Esophagus (tissue), 2 donors: ENCODE results near the gene DMD. TPM values are rescaled to one million over a fixed set of nuclear protein-coding genes. Genes with fewer than 3 reads are reported as not detected.

Experiments
- H3K27ac ChIP-seq, 2 donors: one replicate each; pipeline ENCODE4 v1.5.1; 2013; ENCODE audit warnings: low read depth in 2 of 2, mild to moderate bottlenecking in 2 of 2, inconsistent platforms in 1 of 2, low read length in 1 of 2, moderate library complexity in 1 of 2
- H3K27me3 ChIP-seq, 2 donors: one replicate each; pipeline ENCODE4 v1.6.1; 2013; ENCODE audit warnings: low read length in 2 of 2, control low read depth in 1 of 2, mild to moderate bottlenecking in 1 of 2; ENCODE audit not compliant: insufficient read depth in 2 of 2, control insufficient read depth in 1 of 2
- H3K36me3 ChIP-seq, 2 donors: one replicate each; pipeline ENCODE4 v1.6.1; 2013; ENCODE audit warnings: low read length in 1 of 2; ENCODE audit not compliant: control insufficient read depth in 2 of 2, insufficient read depth in 2 of 2
- H3K4me1 ChIP-seq, 2 donors: one replicate each; pipeline ENCODE4 v1.6.1; 2013; ENCODE audit warnings: low read length in 1 of 2; ENCODE audit not compliant: control insufficient read depth in 2 of 2, insufficient read depth in 2 of 2
- H3K4me3 ChIP-seq, 2 donors: one replicate each; pipeline ENCODE4 v1.5.1; 2013; ENCODE audit warnings: low read length in 2 of 2, mild to moderate bottlenecking in 2 of 2, low read depth in 1 of 2, moderate library complexity in 1 of 2
- H3K9me3 ChIP-seq, 2 donors: one replicate each; pipeline ENCODE4 v1.6.1; 2013; ENCODE audit warnings: mild to moderate bottlenecking in 2 of 2, low read depth in 1 of 2, low read length in 1 of 2, moderate library complexity in 1 of 2; ENCODE audit not compliant: control insufficient read depth in 2 of 2, insufficient read depth in 1 of 2
- WGBS, 2 donors: extraction: QIAGEN DNeasy Blood & Tissue Kit; methylation state at CpG; one replicate each; pipeline ENCODE4 v1.1.7; 2013; 5-methylcytosine and 5-hydroxymethylcytosine counted together
- polyA plus RNA-seq, 2 donors: library from polyadenylated mRNA; stranded (reverse); fragments of 200-250 nt; gene quantifications; one replicate each; pipeline ENCODE4 v1.2.3, GENCODE V29; 2013
- donor health status: healthy with polysubstance abuse.
- donor health status: Bipolar disorder and iron deficiency.

DMD gene
- polyA plus RNA-seq, 2 donors, result 2.4 to 3.6 TPM

GRCh38 chrX:31459361-31459760, 1752.0 kb downstream of the DMD start:
- Histone ChIP-seq H3K4me3 (no peak overlapping the region), H3K27ac (no peak overlapping the region), H3K36me3 (no peaks in the 10 kb centered on the region), H3K27me3 (no peaks in the 10 kb centered on the region), H3K9me3 (no peaks in the 10 kb centered on the region), H3K4me1 (no peaks in the 10 kb centered on the region)
- WGBS, 2 donors, result 53 to 71% methylated on average over 5 of the region's 5 CpGs

GRCh38 chrX:31449965-31450364, 1761.4 kb downstream of the DMD start:
- no peaks in the 10 kb centered on the region for H3K27me3 ChIP-seq
- H3K4me3 ChIP-seq, result no peak overlapping the region
- 48 to 54% methylated on average over 4 of the region's 4 CpGs for WGBS, 2 donors
- H3K36me3 ChIP-seq, result no peaks in the 10 kb centered on the region
- no peaks in the 10 kb centered on the region for H3K9me3 ChIP-seq
- no peaks in the 10 kb centered on the region for H3K4me1 ChIP-seq
- H3K27ac ChIP-seq, result no peak overlapping the region

GRCh38 chrX:31449081-31449480, 1762.3 kb downstream of the DMD start:
- Histone ChIP-seq H3K36me3 (no peaks in the 10 kb centered on the region), H3K9me3 (no peaks in the 10 kb centered on the region), H3K4me1 (no peaks in the 10 kb centered on the region), H3K4me3 (no peak overlapping the region), H3K27me3 (no peaks in the 10 kb centered on the region), H3K27ac (no peak overlapping the region)
- 85 to 87% methylated on average over 3 of the region's 3 CpGs for WGBS, 2 donors

- H3K9me3 ChIP-seq, result no peaks in the 10 kb centered on the region
- 58 to 65% methylated on average over 4 of the region's 4 CpGs for WGBS, 2 donors
- no peaks in the 10 kb centered on the region for H3K36me3 ChIP-seq
- H3K27ac ChIP-seq, result no peak overlapping the region
- H3K27me3 ChIP-seq, result no peaks in the 10 kb centered on the region
- H3K4me1 ChIP-seq, result no peaks in the 10 kb centered on the region
- no peak overlapping the region for H3K4me3 ChIP-seq
Measured at GRCh38 chrX:31445542-31445941, 1765.8 kb downstream of the DMD start.

- Histone ChIP-seq H3K9me3 (no peaks in the 10 kb centered on the region), H3K27ac (no peak overlapping the region), H3K4me1 (no peaks in the 10 kb centered on the region), H3K4me3 (no peak overlapping the region), H3K36me3 (no peaks in the 10 kb centered on the region), H3K27me3 (no peaks in the 10 kb centered on the region)
- 89 to 95% methylated on average over 8 of the region's 8 CpGs for WGBS, 2 donors
Measured at GRCh38 chrX:31443654-31444053, 1767.7 kb downstream of the DMD start.

GRCh38 chrX:31440546-31440945, 1770.8 kb downstream of the DMD start:
- Histone ChIP-seq H3K27me3 (no peaks in the 10 kb centered on the region), H3K27ac (no peak overlapping the region), H3K4me1 (no peaks in the 10 kb centered on the region), H3K4me3 (no peak overlapping the region), H3K9me3 (no peaks in the 10 kb centered on the region), H3K36me3 (no peaks in the 10 kb centered on the region)
- WGBS, 2 donors, result 91 to 97% methylated on average over 2 of the region's 2 CpGs

- H3K36me3 ChIP-seq, result no peaks in the 10 kb centered on the region
- H3K27ac ChIP-seq, result no peak overlapping the region
- no peaks in the 10 kb centered on the region for H3K9me3 ChIP-seq
- WGBS, 2 donors, result 59 to 82% methylated on average over 3 of the region's 3 CpGs
- no peak overlapping the region for H3K4me3 ChIP-seq
- H3K27me3 ChIP-seq, result no peaks in the 10 kb centered on the region
- H3K4me1 ChIP-seq, result no peaks in the 10 kb centered on the region
Measured at GRCh38 chrX:31436424-31436823, 1774.9 kb downstream of the DMD start.

GRCh38 chrX:31435592-31435991, 1775.8 kb downstream of the DMD start:
- Histone ChIP-seq H3K36me3 (no peaks in the 10 kb centered on the region), H3K4me1 (no peaks in the 10 kb centered on the region), H3K9me3 (no peaks in the 10 kb centered on the region), H3K27ac (no peak overlapping the region), H3K27me3 (no peaks in the 10 kb centered on the region), H3K4me3 (no peak overlapping the region)
- WGBS, 2 donors, result 56% methylated on average over 7 of the region's 7 CpGs

- H3K4me1 ChIP-seq, result no peaks in the 10 kb centered on the region
- H3K27me3 ChIP-seq, result no peaks in the 10 kb centered on the region
- H3K27ac ChIP-seq, result no peak overlapping the region
- H3K36me3 ChIP-seq, result no peaks in the 10 kb centered on the region
- WGBS, 2 donors, result 81 to 86% methylated on average over 1 of the region's 1 CpG
- no peak overlapping the region for H3K4me3 ChIP-seq
- no peaks in the 10 kb centered on the region for H3K9me3 ChIP-seq
Measured at GRCh38 chrX:31433856-31434255, 1777.5 kb downstream of the DMD start.

GRCh38 chrX:31429915-31430314, 1781.4 kb downstream of the DMD start:
- no peak overlapping the region for H3K4me3 ChIP-seq
- no peaks in the 10 kb centered on the region for H3K36me3 ChIP-seq
- no peaks in the 10 kb centered on the region for H3K27me3 ChIP-seq
- H3K9me3 ChIP-seq, result no peaks in the 10 kb centered on the region
- WGBS, 2 donors, result 86 to 88% methylated on average over 6 of the region's 6 CpGs
- no peak overlapping the region for H3K27ac ChIP-seq
- no peaks in the 10 kb centered on the region for H3K4me1 ChIP-seq
